K562 (cell line): ENCODE results near the gene MYADML2. TPM values are rescaled to one million over a fixed set of nuclear protein-coding genes. Genes with fewer than 3 reads are reported as not detected.

Source experiments
- EP300 ChIP-seq: IDR thresholded peaks from 2 replicates; pipeline ENCODE4 v1.6.1; 2012; ENCODE audit warnings: low read length, improper control_type of control experiment
- HDAC1 ChIP-seq, 2 experiments: fragments of 450-650 bp; IDR thresholded peaks; 2 replicates each; pipeline ENCODE4 v1.6.1; 2016 to 2017; ENCODE audit warnings: inconsistent platforms in 1 of 2, mild to moderate bottlenecking in 1 of 2, moderate library complexity in 1 of 2
- HNRNPH1 ChIP-seq: fragments of 200-400 bp; formaldehyde crosslinking; optimal IDR thresholded peaks from 2 replicates; pipeline ENCODE3; 2017; ENCODE audit warnings: low read depth, mild to moderate bottlenecking, low read length, moderate library complexity
- HSF4 ChIP-seq: fragments of 250-450 bp; sonication (Bioruptor Pico); IDR thresholded peaks from 2 replicates; pipeline ENCODE4 v2.1.2; 2022; ENCODE audit warnings: mild to moderate bottlenecking, moderate library complexity, borderline replicate concordance
- IFI16 ChIP-seq: fragments of 250-450 bp; sonication (Bioruptor Pico); IDR thresholded peaks from 2 replicates; pipeline ENCODE4 v2.1.2; 2022; ENCODE audit warnings: mild to moderate bottlenecking, inconsistent platforms
- JUN ChIP-seq, 2 experiments: sonication (generic) in 1 of 2; formaldehyde crosslinking in 1 of 2; IDR thresholded peaks; 2 replicates each; pipeline versions ENCODE4 v1.6.1 to v1.8.0; 2012 to 2022; ENCODE audit warnings: borderline replicate concordance in 2 of 2, mild to moderate bottlenecking in 2 of 2, improper control_type of control experiment in 1 of 2, low read depth in 1 of 2, low read length in 1 of 2, missing genetic modification reagents in 1 of 2
- KDM2B ChIP-seq: fragments of 250-450 bp; sonication (Bioruptor Pico); IDR thresholded peaks from 2 replicates; pipeline ENCODE4 v1.8.0; 2021; ENCODE audit warnings: mild to moderate bottlenecking, moderate library complexity
- KLF6 ChIP-seq: fragments of 250-450 bp; sonication (Bioruptor Pico); IDR thresholded peaks from 2 replicates; pipeline ENCODE4 v1.4.0; 2020; ENCODE audit warnings: mild to moderate bottlenecking, moderate library complexity, borderline replicate concordance
- TAF9B ChIP-seq: fragments of 450-650 bp; IDR thresholded peaks from 2 replicates; pipeline ENCODE4 v1.6.1; 2018; ENCODE audit warnings: mild to moderate bottlenecking; ENCODE audit not compliant: partially characterized antibody
- ZKSCAN1 ChIP-seq: fragments of 150-350 bp; IDR thresholded peaks from 2 replicates; pipeline ENCODE4 v1.6.1; 2016; ENCODE audit warnings: low read depth, low read length
- ZNF224 ChIP-seq: sonication (generic); formaldehyde crosslinking; IDR thresholded peaks from 2 replicates; pipeline ENCODE4 v1.8.0; 2022; ENCODE audit warnings: mild to moderate bottlenecking, missing genetic modification reagents
- ZNF282 ChIP-seq: sonication (generic); formaldehyde crosslinking; IDR thresholded peaks from 2 replicates; pipeline ENCODE4 v1.8.1; 2023; ENCODE audit warnings: missing genetic modification reagents
- ZNF668 ChIP-seq: fragments of 250-450 bp; sonication (Bioruptor Pico); IDR thresholded peaks from 2 replicates; pipeline ENCODE4 v1.8.0; 2022; ENCODE audit warnings: mild to moderate bottlenecking, inconsistent platforms
- polyA plus RNA-seq, 8 experiments: library from polyadenylated mRNA; depleted of rRNA in 4 of 8; stranded (reverse) in 5 of 8; unstranded in 3 of 8; fragments of >200 nt; fragmentation: Nextera tagmentation in 2 of 8; fragmentation: Illumina TruSeq in 1 of 8; extraction: Ambion mirVana in 2 of 8; extraction: Trizol in 1 of 8; gene quantifications; 2 replicates each; pipeline versions ENCODE4 v1.2.1 to v1.2.3, GENCODE V29; 2011 to 2014; ENCODE audit warnings: inconsistent platforms in 1 of 8, missing spikeins in 1 of 8
- total RNA-seq, 7 experiments: library from RNA; depleted of rRNA in 6 of 7; stranded (reverse); fragments of >200 nt in 6 of 7; fragmentation: Illumina TruSeq in 2 of 7; extraction: Trizol in 2 of 7; gene quantifications; 2 replicates each; pipeline versions ENCODE4 v1.2.1 to v1.2.3, GENCODE V29; 2011 to 2021; ENCODE audit warnings: low replicate concordance in 1 of 7
- TF ChIP-seq, protein P1 (sequence below): fragments of 450-650 bp; IDR thresholded peaks from 2 replicates; pipeline ENCODE4 v1.6.1; 2018; ENCODE audit warnings: mild to moderate bottlenecking, low read depth; ENCODE audit not compliant: partially characterized antibody
- TF ChIP-seq, protein P2 (sequence below), 3 experiments: fragments of 200-800 bp in 1 of 3; sonication (Bioruptor generic) in 1 of 3; sonication (generic) in 1 of 3; formaldehyde crosslinking in 1 of 3; IDR thresholded peaks; 2 replicates each; pipeline versions ENCODE4 v1.6.1 to v1.8.0; 2016 to 2022; ENCODE audit warnings: mild to moderate bottlenecking in 2 of 3, missing compliant biosample characterization in 2 of 3, missing genetic modification characterization in 2 of 3, missing genetic modification reagents in 1 of 3
- TF ChIP-seq, protein P3 (sequence below), 3 experiments: fragments of 200-800 bp in 1 of 3; fragments of 250-450 bp in 1 of 3; fragments of 450-650 bp in 1 of 3; sonication (Bioruptor Pico) in 1 of 3; sonication (Bioruptor generic) in 1 of 3; formaldehyde crosslinking in 1 of 3; IDR thresholded peaks; 2 replicates each; pipeline versions ENCODE4 v1.6.1 to v1.8.0; 2016 to 2022; ENCODE audit warnings: mild to moderate bottlenecking in 2 of 3, missing genetic modification characterization in 2 of 3, missing compliant biosample characterization in 1 of 3, moderate library complexity in 1 of 3
- TF ChIP-seq, protein P4 (sequence below): fragments of 150-350 bp; conservative IDR thresholded peaks from 2 replicates; pipeline ENCODE4 v1.6.1; 2014; ENCODE audit warnings: low read length

Gene MYADML2
- total and polyA plus RNA-seq, 9 of the 15 experiments (the other 6 are each of a cell fraction or from before 2014, with no cell fraction given), result not detected

DNA sequence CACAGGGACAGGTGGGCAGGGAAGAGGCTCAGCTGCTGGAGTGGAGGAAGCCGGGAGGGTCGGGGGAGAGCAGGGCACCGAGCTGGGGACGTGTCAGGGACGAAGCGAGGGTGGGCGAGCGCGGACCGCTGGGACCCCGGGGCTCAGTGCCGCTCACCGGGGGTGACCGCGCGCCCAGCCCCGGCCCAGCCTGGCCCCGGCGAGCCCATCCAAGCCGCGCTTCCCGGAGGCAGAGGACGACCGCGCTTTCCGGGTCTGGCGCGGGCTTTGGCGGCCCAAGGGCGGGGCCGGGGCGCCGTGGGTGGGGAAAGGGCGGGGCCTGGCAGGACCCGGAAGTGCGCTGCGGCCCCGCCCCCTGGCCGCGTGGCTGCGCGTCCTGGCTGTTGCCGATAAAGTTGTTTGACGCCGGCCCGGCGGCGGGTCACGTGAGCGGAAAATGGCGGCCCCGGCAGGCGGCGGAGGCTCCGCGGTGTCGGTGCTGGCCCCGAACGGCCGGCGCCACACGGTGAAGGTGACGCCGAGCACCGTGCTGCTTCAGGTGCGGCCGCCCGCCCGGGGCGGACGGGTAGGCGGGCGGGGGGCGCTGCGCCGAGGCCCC lies 30.3 kb upstream of the MYADML2 start, which contains the start of gene ASPSCR1 (continued):
- TF ChIP-seq ZNF282 (CRISPR knock-in tag) (no peak), TAF9B (peak; percentile 49), HNRNPH1 (no peak), HDAC1 (IDR thresholded peaks at IDR 0.05) (0 out of 4 replicates have a peak, but pooled peaks of 1 of the 2 experiments have one; percentile 12), EP300 (peak; percentile 49; the same call in 1 of the 2 replicates), KLF6 (CRISPR knock-in tag) (no peak), HSF4 (CRISPR knock-in tag) (no peak), ZNF668 (CRISPR knock-in tag) (no peak), IFI16 (no peak), ZKSCAN1 (peak; percentile 95), ZNF224 (CRISPR knock-in tag) (no peak), KDM2B (CRISPR knock-in tag) (no peak), JUN (IDR thresholded peaks at IDR 0.05; ENCODE audit: borderline replicate concordance, low read depth, low read length) (0 out of 2 replicates have a peak, but pooled peaks have one; percentile 45), JUN (CRISPR knock-in tag; IDR thresholded peaks at IDR 0.05; ENCODE audit: borderline replicate concordance) (0 out of 2 replicates have a peak, but pooled peaks have one; percentile 51)
- TF ChIP-seq, protein P1, sequence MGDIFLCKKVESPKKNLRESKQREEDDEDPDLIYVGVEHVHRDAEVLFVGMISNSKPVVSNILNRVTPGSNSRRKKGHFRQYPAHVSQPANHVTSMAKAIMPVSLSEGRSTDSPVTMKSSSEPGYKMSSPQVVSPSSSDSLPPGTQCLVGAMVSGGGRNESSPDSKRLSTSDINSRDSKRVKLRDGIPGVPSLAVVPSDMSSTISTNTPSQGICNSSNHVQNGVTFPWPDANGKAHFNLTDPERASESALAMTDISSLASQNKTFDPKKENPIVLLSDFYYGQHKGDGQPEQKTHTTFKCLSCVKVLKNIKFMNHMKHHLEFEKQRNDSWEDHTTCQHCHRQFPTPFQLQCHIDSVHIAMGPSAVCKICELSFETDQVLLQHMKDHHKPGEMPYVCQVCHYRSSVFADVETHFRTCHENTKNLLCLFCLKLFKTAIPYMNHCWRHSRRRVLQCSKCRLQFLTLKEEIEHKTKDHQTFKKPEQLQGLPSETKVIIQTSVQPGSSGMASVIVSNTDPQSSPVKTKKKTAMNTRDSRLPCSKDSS, result no peak
- TF ChIP-seq, protein P2, sequence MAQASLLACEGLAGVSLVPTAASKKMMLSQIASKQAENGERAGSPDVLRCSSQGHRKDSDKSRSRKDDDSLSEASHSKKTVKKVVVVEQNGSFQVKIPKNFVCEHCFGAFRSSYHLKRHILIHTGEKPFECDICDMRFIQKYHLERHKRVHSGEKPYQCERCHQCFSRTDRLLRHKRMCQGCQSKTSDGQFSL (CRISPR knock-in tag; IDR thresholded peaks at IDR 0.05), result no peak; the same call in 1 of the 2 replicates
- TF ChIP-seq, protein P2 (tag; IDR thresholded peaks at IDR 0.05), result no peak
- TF ChIP-seq, protein P3, sequence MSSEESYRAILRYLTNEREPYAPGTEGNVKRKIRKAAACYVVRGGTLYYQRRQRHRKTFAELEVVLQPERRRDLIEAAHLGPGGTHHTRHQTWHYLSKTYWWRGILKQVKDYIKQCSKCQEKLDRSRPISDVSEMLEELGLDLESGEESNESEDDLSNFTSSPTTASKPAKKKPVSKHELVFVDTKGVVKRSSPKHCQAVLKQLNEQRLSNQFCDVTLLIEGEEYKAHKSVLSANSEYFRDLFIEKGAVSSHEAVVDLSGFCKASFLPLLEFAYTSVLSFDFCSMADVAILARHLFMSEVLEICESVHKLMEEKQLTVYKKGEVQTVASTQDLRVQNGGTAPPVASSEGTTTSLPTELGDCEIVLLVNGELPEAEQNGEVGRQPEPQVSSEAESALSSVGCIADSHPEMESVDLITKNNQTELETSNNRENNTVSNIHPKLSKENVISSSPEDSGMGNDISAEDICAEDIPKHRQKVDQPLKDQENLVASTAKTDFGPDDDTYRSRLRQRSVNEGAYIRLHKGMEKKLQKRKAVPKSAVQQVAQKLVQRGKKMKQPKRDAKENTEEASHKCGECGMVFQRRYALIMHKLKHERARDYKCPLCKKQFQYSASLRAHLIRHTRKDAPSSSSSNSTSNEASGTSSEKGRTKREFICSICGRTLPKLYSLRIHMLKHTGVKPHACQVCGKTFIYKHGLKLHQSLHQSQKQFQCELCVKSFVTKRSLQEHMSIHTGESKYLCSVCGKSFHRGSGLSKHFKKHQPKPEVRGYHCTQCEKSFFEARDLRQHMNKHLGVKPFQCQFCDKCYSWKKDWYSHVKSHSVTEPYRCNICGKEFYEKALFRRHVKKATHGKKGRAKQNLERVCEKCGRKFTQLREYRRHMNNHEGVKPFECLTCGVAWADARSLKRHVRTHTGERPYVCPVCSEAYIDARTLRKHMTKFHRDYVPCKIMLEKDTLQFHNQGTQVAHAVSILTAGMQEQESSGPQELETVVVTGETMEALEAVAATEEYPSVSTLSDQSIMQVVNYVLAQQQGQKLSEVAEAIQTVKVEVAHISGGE (CRISPR knock-in tag; IDR thresholded peaks at IDR 0.05), result 0 out of 6 replicates have a peak, but pooled peaks of 1 of the 3 experiments have one; percentile 26
- TF ChIP-seq, protein P4, sequence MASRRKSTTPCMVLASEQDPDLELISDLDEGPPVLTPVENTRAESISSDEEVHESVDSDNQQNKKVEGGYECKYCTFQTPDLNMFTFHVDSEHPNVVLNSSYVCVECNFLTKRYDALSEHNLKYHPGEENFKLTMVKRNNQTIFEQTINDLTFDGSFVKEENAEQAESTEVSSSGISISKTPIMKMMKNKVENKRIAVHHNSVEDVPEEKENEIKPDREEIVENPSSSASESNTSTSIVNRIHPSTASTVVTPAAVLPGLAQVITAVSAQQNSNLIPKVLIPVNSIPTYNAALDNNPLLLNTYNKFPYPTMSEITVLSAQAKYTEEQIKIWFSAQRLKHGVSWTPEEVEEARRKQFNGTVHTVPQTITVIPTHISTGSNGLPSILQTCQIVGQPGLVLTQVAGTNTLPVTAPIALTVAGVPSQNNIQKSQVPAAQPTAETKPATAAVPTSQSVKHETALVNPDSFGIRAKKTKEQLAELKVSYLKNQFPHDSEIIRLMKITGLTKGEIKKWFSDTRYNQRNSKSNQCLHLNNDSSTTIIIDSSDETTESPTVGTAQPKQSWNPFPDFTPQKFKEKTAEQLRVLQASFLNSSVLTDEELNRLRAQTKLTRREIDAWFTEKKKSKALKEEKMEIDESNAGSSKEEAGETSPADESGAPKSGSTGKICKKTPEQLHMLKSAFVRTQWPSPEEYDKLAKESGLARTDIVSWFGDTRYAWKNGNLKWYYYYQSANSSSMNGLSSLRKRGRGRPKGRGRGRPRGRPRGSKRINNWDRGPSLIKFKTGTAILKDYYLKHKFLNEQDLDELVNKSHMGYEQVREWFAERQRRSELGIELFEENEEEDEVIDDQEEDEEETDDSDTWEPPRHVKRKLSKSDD, result 0 out of 2 replicates have a peak, but pooled peaks have one; percentile 30
